ENCODE measurements around the gene IFITM5. TPM values are rescaled to one million over a fixed set of nuclear protein-coding genes. Genes with fewer than 3 reads are reported as not detected.

The IFITM5 gene
- total RNA-seq, 1 donor from 2014 or later: not detected

DNA sequence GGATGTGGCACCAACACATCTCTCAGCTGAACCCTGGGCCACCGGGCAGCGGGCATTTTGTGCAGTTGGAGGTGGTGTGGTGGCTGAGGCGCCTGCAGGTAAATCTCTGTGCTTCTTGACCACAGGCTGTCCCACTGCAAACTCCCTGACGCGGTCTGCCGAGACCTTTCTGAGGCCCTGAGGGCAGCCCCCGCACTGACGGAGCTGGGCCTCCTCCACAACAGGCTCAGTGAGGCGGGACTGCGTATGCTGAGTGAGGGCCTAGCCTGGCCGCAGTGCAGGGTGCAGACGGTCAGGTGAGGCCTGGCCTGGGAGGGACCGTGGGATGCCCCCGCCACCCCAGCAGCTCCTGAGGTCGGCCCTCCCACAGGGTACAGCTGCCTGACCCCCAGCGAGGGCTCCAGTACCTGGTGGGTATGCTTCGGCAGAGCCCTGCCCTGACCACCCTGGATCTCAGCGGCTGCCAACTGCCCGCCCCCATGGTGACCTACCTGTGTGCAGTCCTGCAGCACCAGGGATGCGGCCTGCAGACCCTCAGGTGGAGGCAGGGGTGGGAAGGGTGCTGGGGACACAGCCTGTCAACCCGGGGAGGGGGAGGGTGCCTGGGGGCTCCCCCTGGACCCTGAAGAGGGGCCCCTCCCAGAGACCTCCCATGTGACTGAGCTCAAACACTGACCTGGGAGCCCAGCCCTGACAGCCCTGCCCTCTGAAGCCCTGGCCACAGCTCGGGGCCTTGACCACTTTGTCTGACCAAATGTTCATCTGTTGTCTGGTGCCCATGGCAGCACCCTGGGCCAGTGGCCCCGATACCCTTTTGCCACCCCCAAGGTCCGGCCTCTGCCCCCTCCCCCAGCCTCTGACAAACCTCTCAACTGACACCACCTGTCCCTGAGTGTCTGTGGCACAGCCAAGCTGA, 15.0 kb downstream of the IFITM5 start:
- Mint-ChIP-seq H3K4me1 (ENCODE audit: unreplicated experiment) (peaks cover 10% of the 10 kb centered on the region), H3K4me3 (no peak overlapping the region), H3K36me3 (no peaks in the 10 kb centered on the region), H3K9me3 (no peaks in the 10 kb centered on the region), H3K27ac (no peak overlapping the region), H3K27me3 (peaks cover 31% of the 10 kb centered on the region)
- DNase-seq (ENCODE audit: extremely low spot score, unreplicated experiment): no peak
- TF ChIP-seq, protein P1, sequence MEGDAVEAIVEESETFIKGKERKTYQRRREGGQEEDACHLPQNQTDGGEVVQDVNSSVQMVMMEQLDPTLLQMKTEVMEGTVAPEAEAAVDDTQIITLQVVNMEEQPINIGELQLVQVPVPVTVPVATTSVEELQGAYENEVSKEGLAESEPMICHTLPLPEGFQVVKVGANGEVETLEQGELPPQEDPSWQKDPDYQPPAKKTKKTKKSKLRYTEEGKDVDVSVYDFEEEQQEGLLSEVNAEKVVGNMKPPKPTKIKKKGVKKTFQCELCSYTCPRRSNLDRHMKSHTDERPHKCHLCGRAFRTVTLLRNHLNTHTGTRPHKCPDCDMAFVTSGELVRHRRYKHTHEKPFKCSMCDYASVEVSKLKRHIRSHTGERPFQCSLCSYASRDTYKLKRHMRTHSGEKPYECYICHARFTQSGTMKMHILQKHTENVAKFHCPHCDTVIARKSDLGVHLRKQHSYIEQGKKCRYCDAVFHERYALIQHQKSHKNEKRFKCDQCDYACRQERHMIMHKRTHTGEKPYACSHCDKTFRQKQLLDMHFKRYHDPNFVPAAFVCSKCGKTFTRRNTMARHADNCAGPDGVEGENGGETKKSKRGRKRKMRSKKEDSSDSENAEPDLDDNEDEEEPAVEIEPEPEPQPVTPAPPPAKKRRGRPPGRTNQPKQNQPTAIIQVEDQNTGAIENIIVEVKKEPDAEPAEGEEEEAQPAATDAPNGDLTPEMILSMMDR (conservative IDR thresholded peaks at IDR 0.05): no peak

DNA sequence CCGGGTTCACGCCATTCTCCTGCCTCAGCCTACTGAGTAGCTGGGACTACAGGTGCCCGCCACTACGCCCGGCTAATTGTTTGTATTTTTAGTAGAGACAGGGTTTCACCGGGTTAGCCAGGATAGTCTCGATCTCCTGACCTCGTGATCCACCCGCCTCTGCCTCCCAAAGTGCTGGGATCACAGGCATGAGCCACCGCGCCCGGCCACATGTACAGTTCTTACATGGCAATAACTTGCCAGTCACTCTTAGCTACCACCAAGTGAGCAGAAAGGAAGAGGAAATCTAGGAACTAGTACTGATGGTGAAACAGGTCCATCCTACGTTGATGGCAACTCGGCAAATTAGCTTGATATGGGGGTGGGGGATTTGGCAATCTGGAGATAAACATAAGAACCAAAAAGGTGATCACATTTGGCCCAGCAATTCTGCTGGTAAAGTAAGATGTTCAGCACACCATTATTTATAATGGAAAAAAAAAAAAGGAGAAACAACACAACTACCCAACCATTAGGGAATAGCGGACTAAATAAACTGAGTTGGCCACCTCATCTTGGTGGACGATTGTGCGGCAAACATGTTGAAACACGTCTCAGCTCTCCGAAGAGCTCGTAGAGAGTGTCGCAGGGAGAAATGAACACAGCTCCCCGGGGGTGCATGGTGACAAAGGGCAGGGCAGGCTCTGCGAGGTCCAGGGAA, 15.8 kb downstream of the IFITM5 start:
- no peaks in the 10 kb centered on the region for H3K36me3 Mint-ChIP-seq
- no peaks in the 10 kb centered on the region for H3K9me3 Mint-ChIP-seq
- no peak overlapping the region for H3K4me3 Mint-ChIP-seq
- no peak for DNase-seq (ENCODE audit: extremely low spot score, unreplicated experiment)
- H3K27me3 Mint-ChIP-seq: peaks cover 31% of the 10 kb centered on the region
- peaks cover 10% of the 10 kb centered on the region for H3K4me1 Mint-ChIP-seq (ENCODE audit: unreplicated experiment)
- no peak overlapping the region for H3K27ac Mint-ChIP-seq
- TF ChIP-seq, protein P1 (conservative IDR thresholded peaks at IDR 0.05): no peak

DNA sequence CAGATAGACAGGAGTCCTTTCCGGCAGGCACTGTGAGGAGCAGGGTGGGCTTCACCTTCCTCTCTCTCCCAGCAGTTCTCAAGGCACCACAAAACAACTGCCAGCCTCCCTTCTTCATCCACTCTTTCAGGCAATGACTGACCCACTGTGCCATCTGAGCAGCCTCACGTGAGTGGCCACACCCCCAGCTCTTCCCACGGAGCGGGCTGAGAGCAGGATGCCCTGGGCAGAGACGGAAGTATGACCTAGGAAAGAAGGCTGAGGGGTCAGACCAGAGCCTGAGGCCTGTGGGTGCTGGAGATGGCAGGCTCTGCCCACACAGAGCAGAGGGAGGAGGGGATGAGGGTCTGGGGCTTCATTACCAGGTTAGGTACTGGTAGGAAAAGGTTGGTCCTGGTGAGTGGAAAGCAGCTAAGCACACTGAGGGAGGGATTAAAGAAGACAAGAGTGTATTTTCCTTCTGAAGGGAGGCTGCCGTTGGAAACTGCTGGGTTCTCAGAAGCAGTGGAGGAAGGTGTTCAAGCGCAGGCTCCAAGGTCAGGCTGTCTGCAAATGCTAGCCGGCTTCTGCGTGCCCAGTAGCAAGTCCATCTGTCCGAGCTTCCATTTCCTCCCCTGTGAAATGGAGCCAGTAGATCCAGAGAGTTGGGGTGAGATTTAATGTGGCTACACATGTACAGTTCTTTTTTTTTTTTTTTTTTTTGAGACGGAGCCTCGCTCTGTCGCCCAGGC, 16.5 kb downstream of the IFITM5 start:
- H3K9me3 Mint-ChIP-seq: no peaks in the 10 kb centered on the region
- H3K4me1 Mint-ChIP-seq (ENCODE audit: unreplicated experiment): peaks cover 10% of the 10 kb centered on the region
- H3K4me3 Mint-ChIP-seq: no peak overlapping the region
- DNase-seq (ENCODE audit: extremely low spot score, unreplicated experiment): no peak
- H3K27ac Mint-ChIP-seq: no peak overlapping the region
- H3K36me3 Mint-ChIP-seq: no peaks in the 10 kb centered on the region
- TF ChIP-seq, protein P1 (conservative IDR thresholded peaks at IDR 0.05): no peak
- H3K27me3 Mint-ChIP-seq: peaks cover 26% of the 10 kb centered on the region

DNA sequence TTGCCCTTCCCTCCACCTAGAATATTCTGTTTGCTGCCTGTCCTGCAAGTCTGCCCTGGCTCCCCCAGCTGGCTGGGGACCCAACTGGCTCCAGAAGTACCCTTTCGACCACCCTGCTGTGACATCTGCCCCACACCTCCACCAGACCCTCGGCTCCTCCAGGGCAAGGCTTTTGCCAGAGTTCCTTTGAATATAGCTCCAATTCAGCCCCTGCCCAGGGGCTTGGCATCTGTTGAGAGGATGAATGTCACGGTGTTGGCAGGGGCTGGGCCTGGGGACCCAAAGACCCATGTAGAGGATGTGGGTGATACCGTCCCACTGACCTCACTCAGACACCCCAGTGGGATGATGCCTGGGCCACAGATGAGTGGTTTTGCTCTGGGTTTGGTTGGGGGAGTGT, 17.2 kb downstream of the IFITM5 start:
- peaks cover 24% of the 10 kb centered on the region for H3K27me3 Mint-ChIP-seq
- TF ChIP-seq, protein P1 (conservative IDR thresholded peaks at IDR 0.05): no peak

DNA sequence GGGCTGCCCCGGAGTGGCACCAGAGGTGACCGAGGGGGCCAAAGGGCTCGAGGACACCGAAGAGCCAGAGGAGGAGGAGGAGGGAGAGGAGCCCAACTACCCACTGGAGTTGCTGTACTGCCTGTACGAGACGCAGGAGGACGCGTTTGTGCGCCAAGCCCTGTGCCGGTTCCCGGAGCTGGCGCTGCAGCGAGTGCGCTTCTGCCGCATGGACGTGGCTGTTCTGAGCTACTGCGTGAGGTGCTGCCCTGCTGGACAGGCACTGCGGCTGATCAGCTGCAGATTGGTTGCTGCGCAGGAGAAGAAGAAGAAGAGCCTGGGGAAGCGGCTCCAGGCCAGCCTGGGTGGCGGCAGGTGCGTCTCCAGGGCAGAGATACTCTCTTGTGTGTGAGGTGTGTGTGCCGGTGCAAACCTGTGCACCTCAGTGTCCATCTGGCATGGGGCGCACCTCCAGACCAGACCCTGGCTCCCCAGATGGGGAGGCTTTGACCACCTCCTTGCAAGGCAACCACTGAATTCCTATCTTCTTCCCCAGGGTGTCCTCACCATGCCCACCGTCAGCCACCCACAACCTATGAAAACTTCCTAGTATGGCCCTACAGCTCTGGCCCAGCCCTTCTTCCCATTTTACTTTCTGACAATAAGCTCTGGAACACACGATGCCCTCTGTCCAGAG, 17.7 kb downstream of the IFITM5 start:
- Mint-ChIP-seq H3K27ac (no peak overlapping the region), H3K4me3 (no peak overlapping the region), H3K4me1 (ENCODE audit: unreplicated experiment) (peaks cover 6% of the 10 kb centered on the region), H3K36me3 (no peaks in the 10 kb centered on the region), H3K9me3 (no peaks in the 10 kb centered on the region), H3K27me3 (peaks cover 20% of the 10 kb centered on the region)
- DNase-seq (ENCODE audit: extremely low spot score, unreplicated experiment): no peak
- TF ChIP-seq, protein P1 (conservative IDR thresholded peaks at IDR 0.05): no peak

More for the DNA sequence above, 17.2 kb downstream of the IFITM5 start:
- Mint-ChIP-seq H3K36me3 (no peaks in the 10 kb centered on the region), H3K4me3 (no peak overlapping the region), H3K4me1 (ENCODE audit: unreplicated experiment) (peaks cover 10% of the 10 kb centered on the region), H3K27ac (no peak overlapping the region), H3K9me3 (no peaks in the 10 kb centered on the region)
- no peak for DNase-seq (ENCODE audit: extremely low spot score, unreplicated experiment)

Measured in type B pancreatic cell (in vitro differentiated cells).